Measurements from ENCODE around the gene ZNF436.

DNA sequence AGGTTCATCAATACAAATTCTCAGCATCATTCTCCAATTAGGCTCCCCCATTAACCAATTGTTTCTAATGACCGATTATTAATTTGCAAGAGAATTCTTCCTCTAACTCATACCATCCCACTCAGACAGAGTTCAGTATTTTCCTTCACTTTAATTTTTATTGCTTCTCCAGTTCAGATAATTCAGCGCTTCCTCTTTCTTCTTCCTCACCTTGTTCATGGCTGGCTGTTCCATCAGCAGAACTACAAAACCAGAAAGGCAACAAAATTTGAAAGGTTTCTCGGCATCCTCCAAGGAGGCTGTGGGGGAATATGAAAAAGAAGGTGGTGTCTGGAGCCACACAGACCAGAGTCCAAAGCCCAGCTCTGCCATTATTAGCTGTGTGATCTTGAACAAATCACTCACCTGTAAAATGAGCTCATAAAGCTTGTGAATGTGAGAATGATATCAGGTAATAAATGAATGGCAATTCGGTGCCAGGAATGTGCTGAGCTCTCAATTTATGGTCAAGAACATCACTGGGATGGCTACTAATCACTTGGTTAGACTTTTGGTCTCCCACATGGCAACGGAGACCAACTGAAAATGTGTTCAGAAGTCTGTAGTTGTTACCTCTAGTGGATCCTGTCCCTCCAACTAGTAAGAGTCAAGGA is 11.7 kb upstream of the ZNF436 start:
- TF ChIP-seq, protein P1, sequence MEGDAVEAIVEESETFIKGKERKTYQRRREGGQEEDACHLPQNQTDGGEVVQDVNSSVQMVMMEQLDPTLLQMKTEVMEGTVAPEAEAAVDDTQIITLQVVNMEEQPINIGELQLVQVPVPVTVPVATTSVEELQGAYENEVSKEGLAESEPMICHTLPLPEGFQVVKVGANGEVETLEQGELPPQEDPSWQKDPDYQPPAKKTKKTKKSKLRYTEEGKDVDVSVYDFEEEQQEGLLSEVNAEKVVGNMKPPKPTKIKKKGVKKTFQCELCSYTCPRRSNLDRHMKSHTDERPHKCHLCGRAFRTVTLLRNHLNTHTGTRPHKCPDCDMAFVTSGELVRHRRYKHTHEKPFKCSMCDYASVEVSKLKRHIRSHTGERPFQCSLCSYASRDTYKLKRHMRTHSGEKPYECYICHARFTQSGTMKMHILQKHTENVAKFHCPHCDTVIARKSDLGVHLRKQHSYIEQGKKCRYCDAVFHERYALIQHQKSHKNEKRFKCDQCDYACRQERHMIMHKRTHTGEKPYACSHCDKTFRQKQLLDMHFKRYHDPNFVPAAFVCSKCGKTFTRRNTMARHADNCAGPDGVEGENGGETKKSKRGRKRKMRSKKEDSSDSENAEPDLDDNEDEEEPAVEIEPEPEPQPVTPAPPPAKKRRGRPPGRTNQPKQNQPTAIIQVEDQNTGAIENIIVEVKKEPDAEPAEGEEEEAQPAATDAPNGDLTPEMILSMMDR (conservative IDR thresholded peaks at IDR 0.05; ENCODE audit: low read depth in 2 of 2), result no peak
- TF ChIP-seq, protein P2, sequence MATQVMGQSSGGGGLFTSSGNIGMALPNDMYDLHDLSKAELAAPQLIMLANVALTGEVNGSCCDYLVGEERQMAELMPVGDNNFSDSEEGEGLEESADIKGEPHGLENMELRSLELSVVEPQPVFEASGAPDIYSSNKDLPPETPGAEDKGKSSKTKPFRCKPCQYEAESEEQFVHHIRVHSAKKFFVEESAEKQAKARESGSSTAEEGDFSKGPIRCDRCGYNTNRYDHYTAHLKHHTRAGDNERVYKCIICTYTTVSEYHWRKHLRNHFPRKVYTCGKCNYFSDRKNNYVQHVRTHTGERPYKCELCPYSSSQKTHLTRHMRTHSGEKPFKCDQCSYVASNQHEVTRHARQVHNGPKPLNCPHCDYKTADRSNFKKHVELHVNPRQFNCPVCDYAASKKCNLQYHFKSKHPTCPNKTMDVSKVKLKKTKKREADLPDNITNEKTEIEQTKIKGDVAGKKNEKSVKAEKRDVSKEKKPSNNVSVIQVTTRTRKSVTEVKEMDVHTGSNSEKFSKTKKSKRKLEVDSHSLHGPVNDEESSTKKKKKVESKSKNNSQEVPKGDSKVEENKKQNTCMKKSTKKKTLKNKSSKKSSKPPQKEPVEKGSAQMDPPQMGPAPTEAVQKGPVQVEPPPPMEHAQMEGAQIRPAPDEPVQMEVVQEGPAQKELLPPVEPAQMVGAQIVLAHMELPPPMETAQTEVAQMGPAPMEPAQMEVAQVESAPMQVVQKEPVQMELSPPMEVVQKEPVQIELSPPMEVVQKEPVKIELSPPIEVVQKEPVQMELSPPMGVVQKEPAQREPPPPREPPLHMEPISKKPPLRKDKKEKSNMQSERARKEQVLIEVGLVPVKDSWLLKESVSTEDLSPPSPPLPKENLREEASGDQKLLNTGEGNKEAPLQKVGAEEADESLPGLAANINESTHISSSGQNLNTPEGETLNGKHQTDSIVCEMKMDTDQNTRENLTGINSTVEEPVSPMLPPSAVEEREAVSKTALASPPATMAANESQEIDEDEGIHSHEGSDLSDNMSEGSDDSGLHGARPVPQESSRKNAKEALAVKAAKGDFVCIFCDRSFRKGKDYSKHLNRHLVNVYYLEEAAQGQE (IDR thresholded peaks at IDR 0.05; ENCODE audit: unreplicated experiment), result no peak
- TF ChIP-seq EZH2 (IDR thresholded peaks at IDR 0.05; ENCODE audit: low read depth, unreplicated experiment) (no peak), CREB1 (CRISPR knock-in tag; IDR thresholded peaks at IDR 0.05; ENCODE audit: low read depth) (no peak), NANOG (IDR thresholded peaks at IDR 0.05; ENCODE audit: borderline replicate concordance) (no peak), EZH2phosphoT487 (IDR thresholded peaks at IDR 0.05; ENCODE audit: unreplicated experiment) (no peak), POLR2AphosphoS5 (IDR thresholded peaks at IDR 0.05; ENCODE audit: low read depth) (no peak), JUNB (IDR thresholded peaks at IDR 0.05; ENCODE audit: unreplicated experiment) (no peak), ZNF331 (CRISPR knock-in tag; IDR thresholded peaks at IDR 0.05; ENCODE audit: low read depth) (no peak), STAT1 (IDR thresholded peaks at IDR 0.05; ENCODE audit: unreplicated experiment) (no peak), ZNF114 (CRISPR knock-in tag; IDR thresholded peaks at IDR 0.05) (no peak)

All from GM23338 (cell line).